T-helper 22 cell (primary cell): Measurements from ENCODE around the gene EDN1.
"Not testable (repeated sequence)": the region's sequence is repeated elsewhere in the genome, so short reads cannot be mapped to it uniquely, and the experiment has no call there.

Experiments
- DNase-seq: peaks from one replicate; pipeline ENCODE4 v3.0.0-alpha.2; 2020; ENCODE audit warnings: low read depth

Gene EDN1

DNA sequence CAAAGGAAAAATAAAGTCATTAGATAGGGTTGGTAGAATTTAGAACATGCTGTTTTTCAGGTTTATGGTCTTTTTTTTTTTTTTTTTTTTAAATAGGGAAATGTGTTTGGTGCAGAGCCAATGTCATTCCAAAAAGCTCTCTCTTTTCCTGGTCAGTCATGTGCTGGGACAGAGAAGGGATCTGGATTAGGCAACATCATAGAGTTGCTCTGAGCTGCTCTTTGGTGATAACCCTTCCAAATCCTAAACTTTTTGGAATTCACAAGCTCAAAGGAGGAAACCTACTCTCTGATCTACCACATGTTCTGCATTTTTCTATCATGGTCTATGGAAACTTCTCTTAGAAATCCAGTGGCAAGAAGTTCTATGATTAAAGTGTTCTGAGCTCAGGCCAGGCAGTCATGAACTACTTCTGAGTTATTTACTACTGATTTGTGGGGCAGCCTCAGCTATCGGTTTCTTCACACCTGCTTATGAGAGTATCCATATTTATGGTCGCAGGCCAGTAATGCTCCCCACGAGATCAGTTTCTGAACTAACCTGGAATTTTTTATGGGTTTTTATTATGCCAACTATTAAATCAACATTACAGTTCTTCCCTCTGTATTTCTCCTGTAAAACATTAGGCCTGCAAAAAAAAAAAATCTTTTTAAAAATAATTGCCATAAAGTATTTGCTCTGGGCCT, 4.8 kb downstream of the EDN1 start:
- DNase-seq, result no peak

DNA sequence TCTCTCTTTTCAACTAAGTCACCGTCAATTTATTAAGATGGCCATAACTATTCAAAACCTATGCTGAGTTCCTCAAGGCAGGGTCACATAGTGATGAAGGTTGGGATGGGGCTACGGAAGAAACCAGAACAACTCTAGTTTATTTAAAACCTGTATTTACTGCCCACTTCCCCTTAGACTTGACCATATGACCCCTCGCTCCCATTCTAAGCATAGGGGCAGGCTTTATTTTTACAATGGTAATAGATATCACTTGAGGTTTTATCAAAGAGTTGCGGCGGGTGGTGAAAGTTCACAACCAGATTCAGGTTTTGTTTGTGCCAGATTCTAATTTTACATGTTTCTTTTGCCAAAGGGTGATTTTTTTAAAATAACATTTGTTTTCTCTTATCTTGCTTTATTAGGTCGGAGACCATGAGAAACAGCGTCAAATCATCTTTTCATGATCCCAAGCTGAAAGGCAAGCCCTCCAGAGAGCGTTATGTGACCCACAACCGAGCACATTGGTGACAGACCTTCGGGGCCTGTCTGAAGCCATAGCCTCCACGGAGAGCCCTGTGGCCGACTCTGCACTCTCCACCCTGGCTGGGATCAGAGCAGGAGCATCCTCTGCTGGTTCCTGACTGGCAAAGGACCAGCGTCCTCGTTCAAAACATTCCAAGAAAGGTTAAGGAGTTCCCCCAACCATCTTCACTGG, 5.5 kb downstream of the EDN1 start:
- DNase-seq, result no peak

DNA sequence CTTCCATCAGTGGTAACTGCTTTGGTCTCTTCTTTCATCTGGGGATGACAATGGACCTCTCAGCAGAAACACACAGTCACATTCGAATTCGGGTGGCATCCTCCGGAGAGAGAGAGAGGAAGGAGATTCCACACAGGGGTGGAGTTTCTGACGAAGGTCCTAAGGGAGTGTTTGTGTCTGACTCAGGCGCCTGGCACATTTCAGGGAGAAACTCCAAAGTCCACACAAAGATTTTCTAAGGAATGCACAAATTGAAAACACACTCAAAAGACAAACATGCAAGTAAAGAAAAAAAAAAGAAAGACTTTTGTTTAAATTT, 6.1 kb downstream of the EDN1 start:
- no peak for DNase-seq

DNA sequence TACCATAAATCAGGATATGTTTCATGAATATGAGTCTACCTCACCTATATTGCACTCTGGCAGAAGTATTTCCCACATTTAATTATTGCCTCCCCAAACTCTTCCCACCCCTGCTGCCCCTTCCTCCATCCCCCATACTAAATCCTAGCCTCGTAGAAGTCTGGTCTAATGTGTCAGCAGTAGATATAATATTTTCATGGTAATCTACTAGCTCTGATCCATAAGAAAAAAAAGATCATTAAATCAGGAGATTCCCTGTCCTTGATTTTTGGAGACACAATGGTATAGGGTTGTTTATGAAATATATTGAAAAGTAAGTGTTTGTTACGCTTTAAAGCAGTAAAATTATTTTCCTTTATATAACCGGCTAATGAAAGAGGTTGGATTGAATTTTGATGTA, 6.4 kb downstream of the EDN1 start:
- no peak for DNase-seq

DNA sequence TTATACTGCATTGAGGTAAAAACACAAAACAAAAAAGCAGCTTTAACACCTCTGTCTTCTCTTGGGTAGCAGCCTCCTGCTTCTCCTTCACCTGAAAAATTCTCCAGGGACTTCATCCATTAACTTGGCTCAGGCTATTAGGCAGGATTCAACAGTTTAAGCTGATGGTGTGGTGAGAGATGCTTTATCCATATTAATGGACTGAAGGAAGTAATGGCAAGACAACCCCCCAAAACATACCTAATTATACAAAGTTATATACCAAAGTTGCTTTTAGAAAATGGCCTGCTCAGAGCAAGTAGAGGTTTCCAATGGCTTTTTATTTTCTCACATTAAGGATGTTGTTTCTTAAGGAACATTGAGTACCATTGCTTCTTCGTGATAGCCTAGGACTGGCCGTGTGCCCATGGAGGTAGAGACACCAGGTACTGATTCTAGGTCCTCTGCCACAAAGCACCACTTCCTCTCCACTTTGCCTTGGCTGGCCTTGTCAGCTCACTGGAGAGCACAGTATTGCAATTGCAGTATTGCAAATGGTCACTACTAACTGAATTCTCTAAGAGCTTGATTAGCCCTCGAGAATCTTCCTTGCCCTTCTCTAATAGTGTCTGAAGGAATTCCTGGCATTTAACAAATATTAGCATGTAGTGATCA, 7.3 kb downstream of the EDN1 start:
- DNase-seq, result no peak

DNA sequence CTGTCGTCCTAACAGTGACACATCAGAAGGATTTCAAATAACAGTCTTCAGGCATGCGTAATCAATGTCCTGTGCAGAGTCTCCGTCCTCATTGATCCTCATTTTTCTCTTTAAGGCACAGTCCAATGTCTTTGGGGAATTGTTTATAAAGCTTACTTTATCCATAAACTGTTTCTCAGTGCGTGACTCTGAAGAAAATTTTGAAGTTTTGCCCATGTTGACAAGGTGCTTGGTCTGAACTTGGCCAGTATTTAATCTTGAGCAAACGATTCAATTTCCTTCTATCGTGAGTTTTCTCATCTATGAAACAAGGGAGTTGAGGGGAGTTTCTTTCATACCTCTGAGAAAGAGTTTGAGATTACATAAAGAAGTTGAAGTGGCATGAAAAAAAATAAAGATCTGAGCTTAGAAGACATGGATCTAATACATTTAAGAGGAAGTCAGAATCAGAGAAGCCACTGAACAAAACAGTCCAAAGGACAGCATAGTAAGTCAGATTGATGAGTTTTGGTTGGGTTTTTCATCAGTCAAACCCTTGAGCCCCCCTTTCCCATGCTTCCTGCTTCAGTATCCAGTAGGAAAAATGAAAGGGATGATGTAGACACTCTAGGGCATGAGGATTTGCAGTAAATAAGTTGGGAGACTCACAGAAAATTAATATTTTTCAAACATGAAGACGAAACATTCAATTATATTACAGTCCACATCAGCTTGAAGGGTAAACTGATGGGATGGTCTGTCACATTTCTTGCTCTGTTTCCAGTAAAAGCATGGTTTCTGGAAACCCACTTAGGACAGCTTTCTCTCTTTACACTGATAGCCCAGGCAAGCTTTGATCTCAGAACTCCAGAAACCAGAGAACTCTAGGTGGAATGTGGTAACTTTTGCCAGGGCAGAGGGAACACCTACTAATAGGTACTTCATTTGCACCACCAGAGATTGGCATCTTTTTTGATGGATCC, 8.1 kb downstream of the EDN1 start:
- DNase-seq, result no peak

DNA sequence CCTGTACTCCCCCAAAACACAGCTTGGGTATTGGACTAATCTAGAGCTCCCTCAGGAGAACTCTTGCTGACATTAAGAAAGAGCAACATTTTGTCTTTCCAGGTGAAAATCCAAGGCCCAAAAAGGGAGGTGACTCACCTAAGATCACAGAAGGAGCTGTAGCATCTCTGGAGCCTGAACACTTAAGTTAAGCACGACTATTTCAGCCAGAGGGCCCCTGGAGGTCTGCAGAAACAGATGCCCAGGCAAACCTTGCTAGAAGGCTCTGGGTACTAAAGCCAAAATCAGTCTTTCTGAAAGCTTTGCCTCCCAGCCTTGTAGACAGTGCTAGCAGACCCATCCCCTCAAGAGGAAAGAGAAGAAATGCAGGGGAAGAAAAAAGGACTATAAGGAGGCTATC, 8.8 kb downstream of the EDN1 start:
- no peak for DNase-seq

DNA sequence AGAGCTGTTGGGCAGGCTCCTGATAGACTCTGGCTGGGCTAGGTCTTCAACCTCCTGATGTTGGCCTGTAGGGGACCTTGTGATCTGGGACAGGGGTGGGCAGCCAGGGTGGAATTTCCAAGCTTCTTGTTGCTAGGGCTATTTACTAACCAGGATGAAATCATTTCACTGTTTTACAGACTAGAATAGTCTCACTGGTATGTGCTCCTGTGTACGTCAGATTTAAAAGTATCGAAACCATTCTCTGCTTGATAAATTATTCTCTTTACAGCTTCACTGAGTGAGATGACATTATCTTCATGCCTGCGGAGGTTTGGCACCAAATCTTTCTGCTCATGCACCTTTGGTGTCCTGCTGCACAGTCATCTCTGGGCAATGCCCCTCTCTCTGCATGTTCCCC, 10.9 kb downstream of the EDN1 start:
- no peak for DNase-seq

DNA sequence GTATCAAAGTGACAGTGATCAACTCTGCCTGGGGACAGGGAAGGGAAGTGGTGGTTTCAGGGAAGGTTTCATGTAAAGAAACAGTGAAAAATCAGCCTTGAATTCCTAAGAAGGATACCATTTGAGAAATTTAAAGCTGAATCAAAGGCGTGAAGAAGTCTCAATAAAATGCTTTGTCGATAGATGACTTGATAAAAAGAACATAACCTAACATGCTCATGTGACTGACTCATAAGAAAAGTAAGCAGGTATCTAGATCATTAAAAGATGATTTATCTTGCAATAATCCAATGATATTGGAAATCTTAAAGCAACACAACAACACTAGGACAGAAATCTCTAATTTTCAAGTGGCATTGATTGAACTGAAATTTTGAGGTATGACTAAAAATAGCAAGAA, 14.3 kb downstream of the EDN1 start:
- no peak for DNase-seq

DNA sequence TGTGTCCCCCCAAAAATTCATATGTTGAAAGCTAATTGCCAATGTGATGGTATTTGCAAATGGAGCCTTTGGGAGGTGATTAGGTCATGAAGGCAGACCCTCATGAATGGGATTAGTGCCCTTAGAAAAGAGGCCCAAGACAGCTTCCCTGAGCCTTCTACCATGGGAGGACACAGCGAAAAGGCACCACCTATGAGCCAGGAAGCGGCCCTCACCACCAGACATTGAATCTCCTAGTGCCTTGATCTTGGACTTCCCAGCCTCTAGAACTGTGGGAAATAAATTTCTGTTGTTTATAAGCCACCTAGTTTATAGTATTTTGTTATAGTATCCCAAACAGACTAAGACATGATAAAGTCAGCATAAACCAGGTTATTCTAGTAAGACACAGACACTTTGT, 18.9 kb downstream of the EDN1 start:
- no peak for DNase-seq

DNA sequence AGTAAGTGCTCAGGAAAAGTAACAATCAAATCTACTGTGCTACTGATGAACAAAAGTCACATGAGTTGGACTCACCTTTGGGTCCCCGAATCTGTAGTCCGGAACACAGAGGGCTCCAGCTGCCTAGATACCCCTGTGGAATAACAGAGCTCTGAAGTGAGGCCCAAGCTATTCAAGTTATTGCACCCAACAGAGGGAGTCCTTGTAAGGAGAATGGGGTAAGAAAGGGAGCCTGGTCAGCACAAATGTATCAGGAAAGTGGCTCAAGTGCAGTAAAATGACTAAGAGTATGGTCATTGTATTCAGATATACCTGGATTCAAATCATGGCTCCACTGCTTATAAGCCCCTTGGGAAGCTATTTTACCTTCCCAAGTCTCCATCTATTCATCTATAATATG, 20.9 kb downstream of the EDN1 start:
- no peak for DNase-seq

DNA sequence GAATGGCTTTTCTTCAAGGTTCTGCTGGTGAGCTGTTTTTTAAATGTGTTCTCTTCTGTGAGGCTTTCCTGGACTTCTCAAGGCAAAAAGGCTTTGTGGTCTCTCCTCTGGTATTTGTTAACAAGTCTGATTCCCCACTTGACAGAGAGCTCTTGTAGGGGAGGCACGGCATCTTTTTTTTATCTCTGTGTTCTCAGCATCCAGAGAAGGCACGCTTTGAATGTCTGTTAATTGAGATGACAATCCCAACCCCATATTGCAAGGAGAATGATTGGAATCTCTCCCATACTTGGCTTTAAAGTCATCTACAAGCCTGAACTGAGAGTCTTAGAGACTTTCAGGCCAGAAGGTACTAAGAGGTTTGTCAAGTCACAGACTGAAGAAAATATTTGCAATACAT, 22.6 kb downstream of the EDN1 start:
- DNase-seq, result no peak

DNA sequence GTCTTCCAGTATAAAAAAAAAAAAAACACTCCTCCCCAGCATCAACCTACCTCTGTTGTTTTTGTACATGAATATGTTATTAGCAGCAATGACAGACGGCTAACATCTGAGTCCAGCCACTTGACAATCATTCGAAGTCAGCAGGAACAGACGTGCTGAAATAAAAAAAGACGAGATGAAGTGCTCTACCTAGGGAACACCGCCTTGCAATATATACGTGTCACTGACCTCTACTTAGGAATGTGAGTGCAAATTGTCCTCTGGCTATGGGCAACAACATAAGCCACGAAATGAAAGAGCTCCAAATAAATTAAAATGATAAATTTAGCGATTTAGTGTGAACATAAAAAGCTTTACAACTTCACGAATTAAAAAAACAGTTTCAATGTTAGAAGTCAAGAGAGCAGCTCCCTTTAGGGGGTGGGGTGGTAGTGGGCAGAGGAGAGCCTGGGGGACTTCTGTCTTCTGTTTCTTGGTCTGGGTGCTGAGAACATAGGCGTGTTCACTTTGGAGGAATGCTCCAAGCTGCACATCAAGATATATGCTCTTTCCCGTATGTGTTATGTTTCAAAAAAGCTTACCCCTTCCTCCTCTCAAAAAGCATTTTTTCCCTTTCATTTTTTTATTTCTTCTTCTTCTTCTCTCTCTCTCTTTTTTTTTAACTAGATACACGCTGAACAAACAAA, 23.3 kb downstream of the EDN1 start:
- no peak for DNase-seq

DNA sequence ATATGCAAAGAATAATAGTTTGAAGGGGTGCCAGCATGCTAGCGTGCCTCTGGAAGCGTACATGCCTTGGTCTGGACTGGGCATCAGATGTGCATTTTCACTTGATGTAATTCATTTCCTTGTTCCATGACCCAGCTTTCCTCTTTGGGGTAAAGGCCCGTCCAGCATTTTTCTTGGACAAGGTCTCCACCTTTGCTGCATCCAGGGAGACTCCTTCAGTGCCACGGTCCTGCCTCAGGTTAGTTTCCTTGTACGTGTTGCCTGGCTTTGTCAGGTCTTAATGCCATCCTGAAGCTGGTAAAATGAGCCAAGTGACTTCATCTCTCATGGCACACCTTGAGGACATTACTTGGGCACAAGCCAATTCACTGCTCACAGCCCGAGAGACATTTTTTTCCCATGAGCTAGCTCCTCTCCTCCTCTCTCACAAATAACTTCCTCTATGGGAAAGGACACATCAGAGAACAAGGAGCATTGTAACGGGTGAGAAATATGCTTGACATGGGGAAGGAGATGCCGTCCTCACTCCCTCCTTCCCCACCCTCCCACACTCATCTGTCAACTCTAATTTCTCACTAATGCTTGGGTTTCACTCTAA, 23.9 kb downstream of the EDN1 start:
- DNase-seq, result no peak

DNA sequence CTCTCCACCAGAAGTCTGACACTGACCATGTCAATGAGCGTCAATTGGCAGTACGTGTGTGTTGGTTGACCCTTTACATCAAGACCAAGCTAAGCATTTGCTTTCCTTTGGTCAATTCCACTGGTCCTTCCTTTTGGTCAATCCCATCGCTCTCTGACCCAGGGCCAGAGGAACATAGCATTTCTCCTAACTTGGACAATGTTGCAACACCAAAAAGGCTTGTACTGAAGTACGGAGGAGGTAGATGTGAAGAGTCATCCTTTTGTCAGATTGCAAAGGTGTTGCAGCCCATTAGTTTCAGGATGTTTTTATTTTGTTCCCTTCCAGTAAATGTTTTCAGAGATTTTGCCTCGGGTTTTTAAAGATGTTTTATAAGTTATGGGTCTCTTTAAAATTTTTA, 24.6 kb downstream of the EDN1 start:
- no peak for DNase-seq

DNA sequence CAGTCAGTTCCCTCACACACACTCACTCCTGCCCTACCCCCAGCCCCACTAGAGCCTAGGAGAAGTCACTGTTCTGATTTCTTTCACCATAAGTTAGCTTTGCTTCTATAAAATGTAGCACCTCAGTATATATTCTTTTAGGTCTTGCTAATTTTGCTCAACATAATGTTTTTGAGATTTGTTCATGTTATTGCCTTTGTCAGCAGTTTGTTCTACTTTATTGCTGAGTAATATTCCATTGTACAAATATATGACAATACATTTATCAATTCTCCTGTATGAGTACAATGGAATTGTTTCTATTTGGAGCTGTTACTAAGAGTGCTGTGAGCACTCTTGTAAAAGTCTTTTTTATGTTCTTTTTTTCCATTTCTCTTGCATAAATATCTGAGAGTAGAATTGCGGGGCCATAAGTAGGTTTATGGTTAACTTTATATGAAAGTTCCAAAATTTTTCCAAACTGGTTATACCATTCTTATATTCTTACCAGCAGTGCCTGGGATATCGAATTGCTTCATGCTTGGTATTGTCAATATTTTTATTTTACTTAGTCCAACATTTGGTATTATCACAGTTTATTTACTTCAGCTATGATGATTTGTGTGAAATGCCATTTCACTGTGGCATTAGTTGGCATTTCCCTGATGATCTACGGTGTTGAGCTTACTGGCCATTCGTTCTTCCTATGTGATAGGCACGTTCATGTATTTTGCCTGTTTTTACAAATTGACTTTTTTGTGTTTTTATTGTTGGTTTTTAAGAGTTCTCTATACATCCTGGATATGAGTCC, 25.3 kb downstream of the EDN1 start:
- no peak for DNase-seq

DNA sequence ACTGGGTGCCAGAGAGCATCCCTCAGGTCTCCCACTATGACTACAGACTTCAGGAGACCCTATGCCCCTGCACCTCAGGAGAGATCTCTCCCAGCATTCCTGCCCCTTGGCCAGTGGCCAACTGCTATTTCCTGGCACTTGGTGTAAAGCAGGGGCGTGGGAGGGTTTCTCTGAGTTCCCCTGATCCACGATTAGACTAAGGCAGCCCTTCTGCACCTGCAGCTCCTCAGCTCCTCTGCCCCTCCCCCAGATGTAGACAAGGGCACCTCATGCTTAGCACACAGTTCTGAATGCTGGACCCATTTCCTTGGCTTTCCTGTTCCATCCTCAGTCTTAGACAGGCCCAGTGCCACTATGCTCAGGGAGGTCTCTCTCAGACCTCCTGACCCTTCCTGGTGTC, 28.6 kb downstream of the EDN1 start:
- no peak for DNase-seq

DNA sequence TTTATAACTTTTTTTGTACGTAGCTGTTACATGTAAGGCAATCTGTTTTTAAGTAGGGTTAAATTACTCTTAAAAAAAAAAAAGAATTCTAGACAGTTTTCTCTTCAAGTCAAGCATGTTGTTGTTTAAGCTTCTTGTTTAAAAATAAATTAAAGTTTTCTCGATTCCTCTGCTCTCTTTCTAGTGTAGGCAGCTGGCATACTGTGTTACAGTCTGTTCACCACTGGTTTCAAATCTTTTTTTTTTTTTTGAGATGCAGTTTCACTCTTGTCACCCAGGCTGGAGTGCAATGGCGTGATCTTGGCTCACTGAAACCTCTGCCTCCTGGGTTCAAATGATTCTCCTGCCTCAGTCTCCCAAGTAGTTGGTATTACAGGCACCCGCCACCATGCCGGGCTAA, 29.9 kb downstream of the EDN1 start:
- not testable (repeated sequence) for DNase-seq

DNA sequence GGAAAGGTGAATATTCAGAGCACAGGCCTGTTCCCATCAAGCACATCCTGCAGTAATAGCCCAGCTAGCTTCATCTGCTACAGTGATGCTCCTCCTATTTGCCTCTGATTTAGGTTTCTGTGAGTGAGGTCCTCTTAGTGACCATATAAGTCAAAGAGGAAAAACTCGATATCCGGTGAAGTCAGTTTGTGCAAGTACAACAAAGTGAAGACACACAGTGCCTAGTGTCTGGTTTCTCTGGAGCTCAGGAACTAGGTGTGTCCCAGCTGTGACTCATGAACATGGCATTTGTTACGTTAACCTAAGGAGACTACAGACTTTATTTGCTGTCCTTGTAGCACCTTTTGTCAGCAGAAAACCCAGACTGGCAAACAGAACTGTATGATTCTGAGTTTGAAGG, 33.9 kb downstream of the EDN1 start:
- DNase-seq, result no peak

DNA sequence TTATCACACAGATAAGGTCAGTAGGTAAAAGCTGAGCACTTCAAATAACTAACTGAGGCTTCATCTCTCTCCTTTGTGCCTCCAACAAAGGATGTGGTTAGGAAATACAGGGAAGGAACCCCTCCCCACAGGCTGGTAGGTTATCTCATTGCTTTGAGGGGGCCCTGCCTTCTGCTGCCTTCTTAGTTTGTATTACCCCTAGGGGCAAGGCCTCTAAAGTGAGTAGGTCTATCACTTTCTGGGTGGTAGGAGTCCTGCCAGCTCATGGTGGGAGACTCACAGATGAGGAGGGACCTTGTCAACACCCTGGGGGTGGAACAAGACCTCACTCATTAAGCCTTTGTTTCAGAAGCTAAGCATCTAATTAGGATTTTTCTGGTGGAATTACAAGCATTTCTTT, 34.6 kb downstream of the EDN1 start:
- no peak for DNase-seq

DNA sequence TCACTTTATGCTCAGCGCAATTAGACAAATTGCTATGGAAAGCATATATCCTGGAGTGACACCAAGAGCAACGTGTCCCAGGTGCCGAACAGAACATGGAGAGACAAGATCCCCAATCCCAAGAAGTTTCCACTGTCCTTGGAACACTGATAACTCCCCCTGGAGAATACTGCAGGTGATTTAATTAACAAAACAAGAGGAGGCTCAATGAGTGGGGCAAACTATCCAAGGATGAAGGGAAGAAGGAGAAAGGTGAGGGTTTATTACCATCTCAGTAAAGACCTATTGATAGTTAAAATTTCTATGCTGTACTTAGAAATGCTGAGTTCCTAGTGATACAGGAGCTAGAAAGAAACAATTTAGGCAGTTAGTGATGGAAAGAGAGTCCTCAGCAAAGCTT, 35.7 kb downstream of the EDN1 start:
- no peak for DNase-seq
